GM10266 (cell line): Measurements from ENCODE around the gene CAPN14.

ENCODE experiments used
- DNase-seq: peaks from one replicate; pipeline ENCODE4 v3.0.0; 2012; ENCODE audit errors: extremely low spot score
- CTCF ChIP-seq: IDR thresholded peaks from 2 replicates; pipeline ENCODE4 v1.5.1; 2012; ENCODE audit warnings: mild to moderate bottlenecking, low read depth; ENCODE audit not compliant: control insufficient read depth, insufficient read depth; ENCODE audit errors: missing control alignments

Gene CAPN14

GRCh38 chr2:31256611-31257382, 39.5 kb upstream of the CAPN14 start:
- no peak for TF ChIP-seq CTCF
- DNase-seq: no peak

DNA sequence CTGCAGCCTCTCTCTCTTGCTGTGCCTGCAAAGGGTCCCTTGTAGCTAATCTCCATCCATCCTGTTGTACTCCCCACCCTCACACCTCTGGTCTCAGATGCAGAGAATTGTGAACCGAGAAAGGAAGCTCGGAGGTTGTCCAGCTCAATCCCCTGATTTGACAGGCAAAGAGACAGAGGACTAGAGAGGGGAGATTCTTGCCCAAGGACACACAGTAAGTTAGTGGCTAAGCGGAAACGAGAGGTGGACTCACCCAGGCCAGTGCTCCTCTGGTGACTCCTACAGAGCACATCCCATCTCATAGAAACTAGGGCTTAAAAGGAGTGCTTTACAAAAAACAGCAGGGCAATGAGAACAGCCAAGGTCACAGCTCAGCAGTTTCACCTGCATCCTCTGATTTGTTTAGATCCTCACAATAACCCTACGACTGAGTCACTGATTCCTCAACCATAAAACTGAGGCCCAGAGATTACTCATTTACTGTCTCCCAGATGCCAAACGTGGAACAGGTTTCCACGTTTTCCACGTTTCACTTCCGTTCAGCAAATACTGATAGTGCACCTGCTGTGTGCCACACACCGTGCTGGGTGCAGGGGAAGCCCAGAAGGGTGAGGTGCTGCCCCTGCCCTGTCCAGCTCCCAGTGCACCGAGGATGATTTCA, 38.7 kb upstream of the CAPN14 start:
- no peak for TF ChIP-seq CTCF
- no peak for DNase-seq

DNA sequence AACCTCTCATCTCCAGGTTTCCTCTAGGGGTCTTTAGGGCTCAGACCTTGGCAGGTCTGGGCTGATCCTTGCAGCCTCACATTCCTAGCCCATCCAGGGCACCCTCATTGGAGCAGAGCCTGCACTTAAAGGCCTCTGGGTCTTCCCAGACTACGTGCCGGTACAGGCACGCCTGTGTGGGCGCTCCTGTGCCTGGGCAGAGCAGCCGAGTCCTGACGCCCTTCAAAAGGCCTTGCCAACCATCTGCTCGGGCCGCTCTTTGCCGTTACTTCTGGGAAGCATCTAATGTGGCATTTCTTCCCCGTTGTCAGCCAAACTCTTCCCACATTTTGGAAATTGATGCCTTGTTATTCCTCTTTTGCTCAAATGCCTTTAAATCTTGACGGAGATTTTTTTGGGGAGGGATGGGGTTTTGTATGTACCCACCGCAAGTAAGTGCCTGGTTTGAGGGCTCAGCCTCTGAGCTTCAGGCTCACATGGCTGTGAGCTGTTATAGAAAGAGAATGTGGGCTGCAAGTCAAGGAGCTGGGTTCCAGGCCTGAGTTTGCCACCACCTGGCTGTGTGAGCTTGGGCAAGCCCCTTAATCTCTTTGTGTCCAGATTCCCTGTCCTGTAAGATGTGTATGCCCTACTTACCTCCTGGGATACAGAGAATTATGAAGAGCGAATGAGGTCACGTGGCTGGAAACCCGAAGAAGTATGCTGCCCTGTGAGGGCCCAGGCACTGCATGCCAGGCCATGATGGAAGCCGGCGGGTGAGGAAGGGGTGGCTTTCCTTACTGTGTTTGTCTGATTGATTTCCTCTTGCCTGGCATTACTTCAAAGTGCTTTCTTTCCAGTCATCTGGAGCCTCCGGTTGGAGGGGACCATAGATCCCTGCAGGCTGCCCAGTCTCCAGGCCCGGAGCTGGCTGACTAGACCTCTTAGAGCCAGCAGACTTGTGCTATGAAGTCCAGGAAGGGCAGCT, 37.2 kb upstream of the CAPN14 start:
- no peak for DNase-seq
- no peak for TF ChIP-seq CTCF

GRCh38 chr2:31253356-31254131, 36.2 kb upstream of the CAPN14 start:
- no peak for DNase-seq
- TF ChIP-seq CTCF: no peak

DNA sequence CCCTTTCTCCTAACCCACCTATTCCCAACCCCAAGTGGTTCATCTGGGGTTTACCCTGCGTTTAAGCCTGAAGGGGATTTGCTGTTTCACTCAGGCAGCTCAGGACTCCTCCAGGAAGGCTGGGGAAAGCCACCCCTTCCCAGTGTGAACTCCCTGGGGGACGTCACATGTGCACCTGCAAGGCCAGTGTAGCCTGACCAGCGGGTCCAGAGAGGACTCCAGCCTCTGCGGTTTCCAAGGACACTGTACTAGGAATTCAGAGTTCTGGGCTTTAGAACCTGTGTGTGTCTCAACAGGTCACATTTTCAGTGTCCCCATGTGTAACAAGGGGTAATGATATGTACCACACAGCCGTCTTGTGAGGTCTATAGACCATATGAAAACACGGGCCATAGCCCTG, 34.5 kb upstream of the CAPN14 start:
- DNase-seq: no peak
- TF ChIP-seq CTCF: no peak

DNA sequence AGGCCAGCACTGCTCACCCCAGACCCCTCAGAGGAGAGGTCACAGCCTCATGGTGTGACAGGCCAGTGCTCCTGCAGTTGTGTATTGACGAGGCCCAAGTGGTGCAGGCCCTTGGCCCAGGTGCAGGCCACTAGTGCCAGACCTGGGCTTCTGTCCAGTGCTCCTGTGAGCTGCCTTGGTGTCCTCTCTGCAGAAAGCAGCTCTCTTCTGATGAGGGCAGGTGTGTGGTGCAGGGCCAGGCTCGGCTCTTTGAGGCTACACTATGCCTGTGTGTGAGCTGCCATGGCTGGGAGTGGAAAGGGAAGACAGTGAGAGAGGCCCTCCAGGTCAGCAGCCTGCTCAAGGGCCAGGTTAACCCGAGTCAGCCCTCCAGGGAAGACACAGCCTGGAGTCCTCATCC, 33.7 kb upstream of the CAPN14 start:
- no peak for TF ChIP-seq CTCF

More for the DNA sequence above, 33.7 kb upstream of the CAPN14 start:
- DNase-seq: no peak
